GM21723 (cell line): Measurements from ENCODE around the gene PTRH2.
"Not testable (repeated sequence)": the region's sequence is repeated elsewhere in the genome, so short reads cannot be mapped to it uniquely, and the experiment has no call there.

Source experiments
- ATAC-seq: cut with Tn5 transposase; IDR thresholded peaks from one replicate; pipeline ENCODE4 v1.9.1; 2021; ENCODE audit warnings: mild to moderate bottlenecking, moderate library complexity; ENCODE audit not compliant: unreplicated experiment

The PTRH2 gene

GRCh38 chr17:59707149-59707970 is at the start of gene PTRH2, which contains the start of gene VMP1:
TSS of gene PTRH2 (minus strand) at chr17:59707430. CDS start at chr17:59697978, 9,452 bp downstream.
TSS of gene VMP1 (plus strand) at chr17:59707654. CDS start at chr17:59731447, 23,793 bp downstream.
- peak; percentile 95 for ATAC-seq

DNA sequence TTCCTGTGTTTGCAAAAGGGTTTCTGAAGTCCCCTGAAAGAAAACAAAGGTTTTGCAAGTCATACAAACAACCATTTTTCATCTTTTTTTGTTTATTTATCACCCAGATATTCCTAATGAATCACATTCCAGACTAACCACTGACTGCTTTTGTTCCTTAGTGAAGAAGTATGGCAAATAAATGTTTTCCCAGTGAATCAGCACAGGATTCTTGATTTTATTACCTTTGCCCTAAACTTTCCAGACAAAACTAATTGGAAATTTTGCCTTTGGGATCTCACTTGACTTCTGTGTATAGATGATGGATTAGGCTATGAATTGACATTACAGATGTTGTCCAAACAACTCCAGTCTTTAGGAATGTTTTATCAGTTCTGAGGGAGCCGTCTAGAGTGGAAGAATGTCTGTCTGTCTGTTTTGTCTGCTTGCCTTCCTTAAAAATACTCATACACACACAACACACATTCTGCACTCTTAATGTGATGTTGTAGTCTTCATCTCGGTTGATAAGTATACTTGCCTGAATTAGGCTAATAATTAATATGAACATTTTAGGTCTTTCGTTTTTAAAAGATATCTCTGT is 49.1 kb upstream of the PTRH2 start:
- no peak for ATAC-seq

- ATAC-seq: not testable (repeated sequence)
Measured at GRCh38 chr17:59755069-59755468, 47.8 kb upstream of the PTRH2 start.

DNA sequence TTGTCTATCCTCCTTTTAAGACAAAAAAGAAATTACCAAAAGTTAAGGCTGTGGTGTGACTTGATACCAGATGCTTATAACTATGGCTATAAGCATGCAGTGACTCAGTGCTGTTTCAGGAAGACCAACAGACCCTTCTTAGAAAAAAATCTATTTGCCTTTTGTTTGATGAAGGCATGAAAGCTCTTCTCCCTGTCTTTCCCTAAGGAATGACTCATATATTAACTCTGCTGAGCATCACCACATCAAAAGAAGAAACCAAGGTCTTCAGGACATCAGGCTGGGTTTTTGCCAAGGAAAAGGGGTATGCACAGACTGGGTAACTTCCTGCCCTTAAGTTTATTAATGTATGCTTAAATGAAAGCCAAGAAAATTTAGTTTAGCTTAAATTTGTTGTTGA is 47.3 kb upstream of the PTRH2 start:
- ATAC-seq: no peak

- no peak for ATAC-seq
Measured at GRCh38 chr17:59753522-59754467, 46.6 kb upstream of the PTRH2 start.

DNA sequence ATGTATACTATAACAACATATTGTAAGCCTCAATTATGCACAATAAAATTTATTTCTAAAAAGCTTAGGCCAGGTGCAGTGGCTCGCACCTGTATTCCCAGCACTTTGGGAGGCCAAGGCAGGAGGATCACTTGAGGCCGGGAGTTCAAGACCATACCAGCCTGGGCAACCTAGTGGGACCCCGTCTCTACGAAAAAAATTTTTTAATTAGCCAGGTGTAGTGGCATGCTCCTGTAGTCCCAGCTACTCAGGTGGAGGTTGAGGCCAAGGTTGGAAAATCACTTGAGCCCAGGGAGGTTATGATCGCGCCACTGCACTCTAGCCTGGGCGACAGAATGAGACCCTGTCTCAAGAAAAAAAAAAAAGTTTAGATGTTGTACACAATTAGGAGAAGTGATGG is 45.7 kb upstream of the PTRH2 start:
- ATAC-seq: no peak

DNA sequence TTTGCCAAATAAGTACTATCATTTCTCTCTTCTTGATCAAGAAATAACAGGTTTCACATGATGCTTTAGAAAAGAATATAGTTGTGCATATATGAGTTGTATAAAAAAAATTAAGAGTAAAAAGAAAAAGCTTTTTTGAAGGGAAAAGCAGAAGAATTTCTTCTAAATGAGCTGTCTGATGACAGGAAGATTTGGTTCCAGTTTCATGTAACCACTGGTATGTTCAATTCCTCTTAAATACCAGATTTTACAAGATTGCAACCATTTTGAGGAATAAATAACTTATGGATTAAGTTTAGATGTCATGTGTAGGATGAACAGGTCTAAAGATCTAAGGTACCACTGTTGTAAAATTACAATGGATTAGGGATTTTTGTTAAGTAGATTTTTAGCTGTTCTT is 45.2 kb upstream of the PTRH2 start:
- ATAC-seq: peak; percentile 11

- ATAC-seq: peak; percentile 46
Measured at GRCh38 chr17:59751955-59752413, 44.8 kb upstream of the PTRH2 start.

DNA sequence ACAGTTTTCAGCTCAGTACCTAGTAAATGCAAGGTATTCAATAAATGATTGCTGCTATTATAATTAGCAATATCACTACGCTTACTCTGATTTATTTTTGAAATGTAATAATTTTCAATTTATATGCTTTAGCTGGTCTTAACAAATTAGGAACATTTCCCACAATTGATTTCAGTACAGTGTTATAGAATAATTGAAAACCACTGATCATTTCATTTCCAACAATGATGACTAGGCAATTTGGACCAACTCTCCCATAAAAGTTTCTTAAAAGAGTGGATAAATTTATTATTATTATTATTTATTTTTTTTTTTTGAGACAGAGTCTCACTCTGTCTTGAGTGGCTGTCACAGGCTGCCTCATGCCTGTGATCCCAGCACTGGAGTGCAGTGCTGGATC is 41.4 kb upstream of the PTRH2 start:
- ATAC-seq: no peak

DNA sequence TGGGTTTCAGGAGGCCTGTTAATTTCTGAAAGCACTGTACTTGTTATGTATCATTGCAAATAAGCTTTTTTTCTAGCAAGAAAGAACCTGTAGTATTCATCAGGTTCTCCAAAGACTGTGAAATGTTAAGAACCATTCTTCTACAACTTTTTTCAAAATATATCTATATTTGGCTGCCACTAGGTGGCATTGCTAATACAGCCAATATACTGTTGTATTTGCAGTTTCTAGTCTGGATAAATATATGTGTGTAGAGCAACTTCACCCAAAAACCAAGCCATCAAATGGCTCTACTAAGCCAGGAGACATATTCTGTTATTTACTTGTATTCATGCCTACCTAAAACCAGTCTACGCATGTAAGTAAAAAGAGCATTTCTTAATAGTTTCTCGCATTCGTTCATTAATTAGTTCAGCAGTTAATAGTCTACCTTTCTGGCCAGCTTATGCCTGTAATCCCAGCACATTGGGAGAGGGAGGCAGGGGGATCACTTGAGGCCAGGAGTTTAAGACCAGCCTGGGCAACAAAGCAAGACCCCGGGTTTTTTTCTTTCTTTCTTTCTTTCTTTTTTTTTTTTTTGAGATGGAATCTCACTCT is 39.7 kb upstream of the PTRH2 start:
- ATAC-seq: no peak

- no peak for ATAC-seq
Measured at GRCh38 chr17:59745040-59745439, 37.8 kb upstream of the PTRH2 start.

DNA sequence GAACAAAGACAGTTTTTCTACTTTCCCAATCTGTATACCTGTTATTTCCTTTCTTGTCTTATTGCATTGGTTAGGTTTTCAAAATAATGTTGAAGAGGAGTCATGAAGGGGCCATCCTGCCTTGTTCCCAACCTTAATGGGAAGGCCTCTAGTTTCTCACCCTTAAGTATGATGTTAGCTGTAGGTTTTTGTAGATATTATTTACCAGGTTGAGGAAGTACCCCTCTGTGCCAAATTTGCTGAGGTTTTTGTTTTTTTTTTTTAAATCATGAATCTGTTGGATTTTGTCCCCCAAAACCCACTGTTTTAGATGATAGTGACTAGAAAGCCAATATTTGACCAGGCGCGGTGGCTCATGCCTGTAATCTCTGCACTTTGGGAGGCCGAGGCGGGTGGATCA is 36.6 kb upstream of the PTRH2 start:
- no peak for ATAC-seq

DNA sequence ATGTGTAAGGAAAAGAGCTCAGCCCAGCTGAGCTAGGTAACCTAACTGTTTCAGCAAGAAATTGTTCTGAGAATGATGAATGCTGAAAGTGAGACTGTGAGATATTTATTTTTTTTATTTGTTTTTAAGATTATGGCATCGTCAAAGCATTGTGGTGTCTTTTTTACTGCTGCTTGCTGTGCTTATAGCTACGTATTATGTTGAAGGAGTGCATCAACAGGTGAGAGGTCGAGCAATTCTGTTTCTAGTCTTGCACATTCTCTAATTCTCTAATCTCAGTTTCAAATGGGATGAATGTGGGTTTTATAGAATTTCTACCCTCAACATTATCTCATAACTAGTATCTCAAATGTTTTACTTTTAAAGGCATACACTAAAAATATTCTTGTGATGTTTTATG is 30.1 kb upstream of the PTRH2 start:
- no peak for ATAC-seq

DNA sequence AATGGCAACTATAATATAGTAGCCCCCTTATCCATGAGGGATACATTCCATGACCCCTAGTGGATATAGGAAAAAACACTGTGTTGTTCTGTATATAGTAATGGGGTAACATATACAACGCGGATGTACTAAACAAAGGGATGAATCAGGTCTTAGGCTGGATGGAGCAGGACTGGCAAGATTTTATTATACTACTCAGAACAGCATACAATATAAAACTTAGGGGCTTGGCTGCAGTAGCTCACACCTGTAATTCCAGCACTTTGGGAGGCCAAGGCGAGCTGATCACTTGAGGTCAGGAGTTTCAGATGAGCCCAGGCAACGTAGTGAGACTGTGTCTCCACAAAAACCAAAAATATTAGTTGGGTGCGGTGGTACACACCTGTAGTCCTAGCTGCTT is 27.0 kb upstream of the PTRH2 start:
- ATAC-seq: no peak

GRCh38 chr17:59733697-59734096 is 26.5 kb upstream of the PTRH2 start:
- no peak for ATAC-seq

DNA sequence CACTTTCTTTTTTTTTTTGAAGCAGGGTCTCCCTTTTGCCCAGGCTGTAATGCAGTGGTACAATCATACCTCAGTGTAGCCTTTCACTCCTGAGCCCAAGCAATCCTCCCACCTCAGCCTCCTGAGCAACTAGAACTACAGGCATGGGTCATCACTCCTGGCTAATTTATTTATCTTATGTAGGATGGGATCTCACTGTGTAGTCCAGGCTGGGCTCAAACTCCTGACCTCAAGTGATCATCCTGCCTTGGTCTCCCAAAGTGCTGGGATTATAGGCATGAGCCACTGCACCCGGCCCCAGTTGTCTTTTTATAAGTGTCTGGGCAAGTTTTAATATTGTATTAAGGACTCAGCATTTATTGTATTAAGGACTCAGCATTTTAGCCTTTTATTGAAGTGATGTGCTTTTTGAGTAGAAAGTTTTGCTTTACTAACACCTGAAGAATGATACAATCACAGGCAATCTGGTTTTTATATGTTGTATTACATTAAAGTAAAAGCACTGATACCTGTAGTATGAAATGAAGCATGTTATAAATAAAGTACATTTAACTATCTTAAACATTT is 23.1 kb upstream of the PTRH2 start:
- ATAC-seq: no peak

- ATAC-seq: no peak
Measured at GRCh38 chr17:59727817-59728533, 20.7 kb upstream of the PTRH2 start.

DNA sequence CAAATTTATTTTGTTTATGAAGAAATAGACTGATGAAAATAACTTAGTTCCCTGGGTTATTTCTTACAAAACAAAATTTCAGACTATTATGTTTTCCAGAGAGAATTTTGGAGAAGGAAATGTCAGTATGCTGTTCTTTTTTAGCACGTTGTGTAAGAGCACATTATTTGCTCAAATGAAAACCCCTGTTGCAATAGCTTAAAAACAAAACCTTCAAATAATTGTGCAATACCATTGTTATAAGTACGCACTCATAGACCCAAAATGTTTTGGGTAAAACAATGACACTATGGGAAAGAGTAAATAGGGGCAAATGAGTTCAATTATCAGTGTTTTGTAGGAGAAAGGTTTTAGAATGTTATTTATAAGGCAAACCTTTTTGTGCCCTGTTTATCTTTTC is 18.5 kb upstream of the PTRH2 start:
- ATAC-seq: no peak

- ATAC-seq: no peak
Measured at GRCh38 chr17:59723607-59724006, 16.4 kb upstream of the PTRH2 start.

DNA sequence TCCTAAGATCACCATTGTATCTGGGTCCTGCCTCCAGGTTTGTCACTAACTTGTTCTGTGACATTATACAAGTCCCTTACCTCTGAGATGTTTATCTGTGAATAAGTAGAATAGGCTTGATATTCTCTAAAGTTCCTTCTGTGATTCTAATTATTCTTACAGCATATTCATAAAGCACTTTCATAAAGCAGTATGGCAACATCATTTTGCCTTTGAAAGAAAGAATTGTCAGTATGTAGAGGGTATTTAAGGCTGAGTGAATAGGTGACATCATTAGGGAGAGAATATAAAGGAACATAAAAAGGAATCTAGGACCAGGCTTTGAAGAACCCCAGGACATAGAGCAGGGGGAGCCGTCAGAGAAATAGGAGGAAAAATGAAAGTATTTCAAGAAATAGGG is 15.8 kb upstream of the PTRH2 start:
- no peak for ATAC-seq
